ENCODE data around the gene THAP6. TPM values are rescaled to one million over a fixed set of nuclear protein-coding genes. Genes with fewer than 3 reads are reported as not detected.
"Not testable (repeated sequence)": the region's sequence is repeated elsewhere in the genome, so short reads cannot be mapped to it uniquely, and the experiment has no call there.

The THAP6 gene
- total RNA-seq, 1 donor from 2014 or later, result 9.7 TPM

GRCh38 chr4:75499900-75500299 lies 14.4 kb upstream of the THAP6 start:
- Histone ChIP-seq H3K4me3 (ENCODE audit: low read depth, low read length) (no peak overlapping the region), H3K27me3 (ENCODE audit: control insufficient read depth, insufficient read depth, low read length) (no peaks in the 10 kb centered on the region), H3K36me3 (ENCODE audit: control insufficient read depth, insufficient read depth, low read length) (peaks cover 2% of the 10 kb centered on the region)
- no peak for TF ChIP-seq CTCF (IDR thresholded peaks at IDR 0.05; ENCODE audit: insufficient read depth, low read length, severe bottlenecking)
- DNase-seq (ENCODE audit: low read depth) (no peak), FAIRE-seq (no peak)

- DNase-seq (ENCODE audit: low read depth) (no peak), FAIRE-seq (no peak)
- no peaks in the 10 kb centered on the region for H3K27me3 ChIP-seq (ENCODE audit: control insufficient read depth, insufficient read depth, low read length)
- peaks cover 4% of the 10 kb centered on the region for H3K36me3 ChIP-seq (ENCODE audit: control insufficient read depth, insufficient read depth, low read length)
- no peak for TF ChIP-seq CTCF (IDR thresholded peaks at IDR 0.05; ENCODE audit: insufficient read depth, low read length, severe bottlenecking)
- H3K4me3 ChIP-seq (ENCODE audit: low read depth, low read length), result no peak overlapping the region
These were observed 11.6 kb upstream of the THAP6 start for GRCh38 chr4:75502671-75503070.

GRCh38 chr4:75505630-75506029 lies 8.6 kb upstream of the THAP6 start:
- H3K36me3 ChIP-seq (ENCODE audit: control insufficient read depth, insufficient read depth, low read length), result peaks cover 4% of the 10 kb centered on the region
- no peak for TF ChIP-seq CTCF (IDR thresholded peaks at IDR 0.05; ENCODE audit: insufficient read depth, low read length, severe bottlenecking)
- FAIRE-seq, result no peak

GRCh38 chr4:75509592-75509991 lies 4.7 kb upstream of the THAP6 start:
- not testable (repeated sequence) for H3K4me3 ChIP-seq (ENCODE audit: low read depth, low read length); DNase-seq (ENCODE audit: low read depth); H3K27me3 ChIP-seq (ENCODE audit: control insufficient read depth, insufficient read depth, low read length); H3K36me3 ChIP-seq (ENCODE audit: control insufficient read depth, insufficient read depth, low read length); FAIRE-seq

More at GRCh38 chr4:75505630-75506029, 8.6 kb upstream of the THAP6 start:
- no peak overlapping the region for H3K4me3 ChIP-seq (ENCODE audit: low read depth, low read length)
- DNase-seq (ENCODE audit: low read depth), result no peak
- H3K27me3 ChIP-seq (ENCODE audit: control insufficient read depth, insufficient read depth, low read length), result no peaks in the 10 kb centered on the region

- FAIRE-seq (no peak), DNase-seq (ENCODE audit: low read depth) (no peak)
- H3K4me3 ChIP-seq (ENCODE audit: low read depth, low read length), result no peak overlapping the region
- no peak for TF ChIP-seq CTCF (IDR thresholded peaks at IDR 0.05; ENCODE audit: insufficient read depth, low read length, severe bottlenecking)
- H3K27me3 ChIP-seq (ENCODE audit: control insufficient read depth, insufficient read depth, low read length), result no peaks in the 10 kb centered on the region
- H3K36me3 ChIP-seq (ENCODE audit: control insufficient read depth, insufficient read depth, low read length), result peaks cover 1% of the 10 kb centered on the region
These were observed 2.4 kb upstream of the THAP6 start for GRCh38 chr4:75511841-75512240.

- DNase-seq (ENCODE audit: low read depth), result peak; percentile 18
- H3K36me3 ChIP-seq (ENCODE audit: control insufficient read depth, insufficient read depth, low read length), result peaks cover 2% of the 10 kb centered on the region
- H3K27me3 ChIP-seq (ENCODE audit: control insufficient read depth, insufficient read depth, low read length), result no peaks in the 10 kb centered on the region
- FAIRE-seq, result no peak
- TF ChIP-seq CTCF (IDR thresholded peaks at IDR 0.05; ENCODE audit: insufficient read depth, low read length, severe bottlenecking), result no peak
- peak overlapping the region; percentile 71 for H3K4me3 ChIP-seq (ENCODE audit: low read depth, low read length)
These were observed 1.7 kb upstream of the THAP6 start for GRCh38 chr4:75512386-75513211.

Measured in bronchial epithelial cell (primary cell).